SU-DHL-6 (cell line): Measurements from ENCODE around the gene BAK1.

ENCODE experiments used
- H2AFZ ChIP-seq: fragments of 200-600 bp; sonication (generic); 2 replicates; pipeline ENCODE4 v1.6.1; 2014; ENCODE audit warnings: low read depth, mild to moderate bottlenecking, moderate library complexity, mixed read lengths, antibody characterized with exemption, low read length; ENCODE audit not compliant: severe bottlenecking
- H3F3A ChIP-seq: fragments of 200-600 bp; shearing (Covaris generic); 2 replicates; pipeline ENCODE4 v1.6.0; 2016; ENCODE audit warnings: antibody characterized with exemption, mild to moderate bottlenecking; ENCODE audit not compliant: insufficient read depth
- H3K27ac ChIP-seq: fragments of 200-600 bp; sonication (generic); 2 replicates; pipeline ENCODE4 v1.5.1; 2016; ENCODE audit warnings: low read depth, mild to moderate bottlenecking, low read length, moderate library complexity, mixed read lengths
- H3K27me3 ChIP-seq: fragments of 200-600 bp; sonication (generic), shearing (Covaris generic); 2 replicates; pipeline ENCODE4 v1.6.0; 2014; ENCODE audit warnings: mild to moderate bottlenecking, low read length
- H3K36me3 ChIP-seq: fragments of 200-600 bp; sonication (generic); 2 replicates; pipeline ENCODE4 v1.6.1; 2014; ENCODE audit warnings: mild to moderate bottlenecking, low read length, mixed read lengths
- H3K4me2 ChIP-seq: fragments of 300-600, 200-600 bp; shearing (Covaris generic), sonication (generic); 2 replicates; pipeline ENCODE4 v1.6.0; 2014; ENCODE audit warnings: low read length, low read depth, mild to moderate bottlenecking; ENCODE audit not compliant: poor library complexity, severe bottlenecking
- H3K4me3 ChIP-seq: fragments of 200-600 bp; sonication (generic); 2 replicates; pipeline ENCODE4 v1.5.1; 2014; ENCODE audit warnings: antibody characterized with exemption, low read length, mild to moderate bottlenecking, mixed read lengths; ENCODE audit not compliant: insufficient read depth, poor library complexity, severe bottlenecking
- H3K79me2 ChIP-seq: fragments of 200-600 bp; sonication (generic); 2 replicates; pipeline ENCODE4 v1.6.1; 2014; ENCODE audit warnings: mild to moderate bottlenecking, low read length, moderate library complexity; ENCODE audit not compliant: insufficient read depth
- H3K9ac ChIP-seq: fragments of 200-600 bp; sonication (generic); 2 replicates; pipeline ENCODE4 v1.7.0; 2014; ENCODE audit warnings: mild to moderate bottlenecking, low read length
- H3K9me2 ChIP-seq: fragments of 200-600 bp; sonication (generic); replicated peaks from 2 replicates; pipeline ENCODE4 v1.6.1; 2014; ENCODE audit warnings: low read length; ENCODE audit not compliant: insufficient read depth
- H3K9me3 ChIP-seq: fragments of 200-600 bp; sonication (generic); 2 replicates; pipeline ENCODE4 v1.6.1; 2014; ENCODE audit warnings: low read length, mixed read lengths; ENCODE audit not compliant: insufficient read depth
- H4K20me1 ChIP-seq: fragments of 200-600 bp; sonication (generic); 2 replicates; pipeline ENCODE4 v1.6.1; 2014; ENCODE audit warnings: low read depth, mild to moderate bottlenecking, antibody characterized with exemption, low read length, moderate library complexity, mixed read lengths
- CTCF ChIP-seq: fragments of 200-600 bp; sonication (generic); IDR thresholded peaks from one replicate; pipeline ENCODE4 v1.5.1; 2017; ENCODE audit warnings: antibody characterized with exemption, mild to moderate bottlenecking, low read length, moderate library complexity; ENCODE audit not compliant: insufficient read depth, poor library complexity, severe bottlenecking
- EZH2phosphoT487 ChIP-seq: fragments of 200-600 bp; sonication (generic), shearing (Covaris generic); conservative IDR thresholded peaks from 2 replicates; pipeline ENCODE4 v1.6.1; 2018; ENCODE audit warnings: mild to moderate bottlenecking, antibody characterized with exemption, low read length, moderate library complexity, mixed read lengths

Gene BAK1

GRCh38 chr6:33552252-33552651 is 27.8 kb downstream of the BAK1 start:
- no peaks in the 10 kb centered on the region for H3K27me3 ChIP-seq
- no peak overlapping the region for H3K4me2 ChIP-seq
- H3K79me2 ChIP-seq: no peaks in the 10 kb centered on the region
- H3K4me3 ChIP-seq: no peak overlapping the region
- no peak overlapping the region for H3K27ac ChIP-seq
- H3K36me3 ChIP-seq: no peaks in the 10 kb centered on the region
- H3K9me3 ChIP-seq: no peaks in the 10 kb centered on the region
- no peaks in the 10 kb centered on the region for H3F3A ChIP-seq
- TF ChIP-seq EZH2phosphoT487: no peak
- no peak for TF ChIP-seq CTCF
- no peak overlapping the region for H3K9ac ChIP-seq
- H3K9me2 ChIP-seq: no peaks in the 10 kb centered on the region
- no peaks in the 10 kb centered on the region for H4K20me1 ChIP-seq
- H2AFZ ChIP-seq: no peak overlapping the region

GRCh38 chr6:33551538-33551937 is 28.5 kb downstream of the BAK1 start:
- no peaks in the 10 kb centered on the region for H3K9me2 ChIP-seq
- H3K9me3 ChIP-seq: no peaks in the 10 kb centered on the region
- no peak overlapping the region for H3K9ac ChIP-seq
- no peaks in the 10 kb centered on the region for H3K36me3 ChIP-seq
- no peak overlapping the region for H2AFZ ChIP-seq
- H4K20me1 ChIP-seq: no peaks in the 10 kb centered on the region
- no peaks in the 10 kb centered on the region for H3K79me2 ChIP-seq
- TF ChIP-seq EZH2phosphoT487: no peak
- no peak for TF ChIP-seq CTCF
- H3K27me3 ChIP-seq: no peaks in the 10 kb centered on the region
- H3K27ac ChIP-seq: no peak overlapping the region
- no peaks in the 10 kb centered on the region for H3F3A ChIP-seq
- H3K4me3 ChIP-seq: no peak overlapping the region
- no peak overlapping the region for H3K4me2 ChIP-seq

DNA sequence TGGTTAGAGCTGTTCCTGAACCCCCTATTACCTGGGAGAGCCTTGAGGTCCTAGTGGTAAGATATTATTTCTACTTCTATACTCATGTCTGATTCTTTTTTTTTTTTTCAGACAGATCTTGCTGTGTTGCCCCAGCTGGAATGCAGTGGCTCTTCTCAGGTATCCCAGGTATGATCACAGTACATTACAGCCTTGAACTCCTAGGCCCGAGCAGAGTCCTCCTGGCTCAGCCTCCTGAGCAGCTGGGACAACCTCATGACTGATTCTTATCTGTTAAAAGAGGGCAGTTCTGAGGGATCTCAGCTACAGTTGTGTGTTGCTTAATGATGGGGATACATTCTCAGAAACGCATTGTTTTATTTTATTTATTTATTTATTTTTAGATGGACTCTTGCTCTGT is 30.2 kb downstream of the BAK1 start:
- Histone ChIP-seq H3K4me3 (no peak overlapping the region), H3K9ac (no peak overlapping the region), H3K36me3 (no peaks in the 10 kb centered on the region), H3K9me2 (no peaks in the 10 kb centered on the region), H3K27ac (no peak overlapping the region), H4K20me1 (no peaks in the 10 kb centered on the region), H3K9me3 (no peaks in the 10 kb centered on the region), H3K4me2 (no peak overlapping the region), H3K79me2 (no peaks in the 10 kb centered on the region), H3F3A (no peaks in the 10 kb centered on the region), H2AFZ (no peak overlapping the region), H3K27me3 (no peaks in the 10 kb centered on the region)
- no peak for TF ChIP-seq EZH2phosphoT487
- TF ChIP-seq CTCF: no peak

- TF ChIP-seq CTCF (no peak), EZH2phosphoT487 (no peak)
- Histone ChIP-seq H3F3A (no peaks in the 10 kb centered on the region), H3K9ac (no peak overlapping the region), H2AFZ (no peak overlapping the region), H3K27ac (no peak overlapping the region), H4K20me1 (no peaks in the 10 kb centered on the region), H3K9me2 (no peaks in the 10 kb centered on the region), H3K79me2 (no peaks in the 10 kb centered on the region), H3K4me2 (no peak overlapping the region), H3K9me3 (no peaks in the 10 kb centered on the region), H3K4me3 (no peak overlapping the region), H3K36me3 (no peaks in the 10 kb centered on the region), H3K27me3 (no peaks in the 10 kb centered on the region)
Observed at GRCh38 chr6:33549196-33549595, 30.9 kb downstream of the BAK1 start.
